Subcutaneous adipose tissue (tissue), 4 donors: ENCODE data around the gene PIH1D1. TPM values are rescaled to one million over a fixed set of nuclear protein-coding genes. Genes with fewer than 3 reads are reported as not detected.

Experiments
- total RNA-seq, 4 donors: library from RNA; depleted of rRNA; stranded (reverse); fragments of >200 nt; gene quantifications; one replicate each; pipeline ENCODE4 v1.1.0, GENCODE V29; 2016
- TF ChIP-seq, protein P1 (sequence below): fragments of 450-650 bp; IDR thresholded peaks from one replicate; pipeline ENCODE4 v1.5.1; 2016; ENCODE audit warnings: low read depth, mild to moderate bottlenecking, control low read depth, antibody characterized with exemption, moderate library complexity

Gene PIH1D1
- total RNA-seq, 4 donors from 2014 or later, result 53.3 to 99.7 (median 83.2) TPM

DNA sequence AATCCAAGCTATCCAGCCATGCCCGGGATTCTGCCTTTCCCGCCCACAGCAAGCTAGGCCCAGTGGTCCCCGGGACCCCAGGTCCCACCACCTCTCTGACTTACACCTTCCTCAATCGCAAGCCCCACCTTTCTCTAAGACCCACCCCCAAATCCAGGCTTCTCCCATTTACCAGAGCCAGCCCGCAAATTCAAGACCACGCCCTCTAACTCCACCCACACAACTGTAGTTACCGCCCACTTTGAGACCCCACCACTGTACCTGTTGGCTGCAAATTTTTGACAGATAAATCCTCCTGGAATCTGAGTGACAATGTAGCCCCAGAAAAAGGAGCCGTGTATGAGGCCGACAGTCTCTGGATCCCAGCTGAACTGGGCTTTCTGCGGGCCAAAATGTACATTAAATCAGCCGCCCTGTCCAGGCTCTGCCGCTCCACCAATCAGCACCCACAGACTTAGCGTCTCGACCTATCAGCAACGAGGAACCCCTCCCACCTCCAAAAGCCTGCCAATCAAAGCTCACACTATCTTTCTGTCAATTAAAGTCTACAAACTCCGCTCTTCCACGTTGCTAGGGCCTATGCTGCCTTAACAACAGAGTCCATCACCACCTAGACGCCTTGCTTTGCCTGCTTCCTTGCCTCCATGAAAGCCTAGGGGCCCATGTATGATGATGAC is 16.6 kb downstream of the PIH1D1 start:
- TF ChIP-seq, protein P1, sequence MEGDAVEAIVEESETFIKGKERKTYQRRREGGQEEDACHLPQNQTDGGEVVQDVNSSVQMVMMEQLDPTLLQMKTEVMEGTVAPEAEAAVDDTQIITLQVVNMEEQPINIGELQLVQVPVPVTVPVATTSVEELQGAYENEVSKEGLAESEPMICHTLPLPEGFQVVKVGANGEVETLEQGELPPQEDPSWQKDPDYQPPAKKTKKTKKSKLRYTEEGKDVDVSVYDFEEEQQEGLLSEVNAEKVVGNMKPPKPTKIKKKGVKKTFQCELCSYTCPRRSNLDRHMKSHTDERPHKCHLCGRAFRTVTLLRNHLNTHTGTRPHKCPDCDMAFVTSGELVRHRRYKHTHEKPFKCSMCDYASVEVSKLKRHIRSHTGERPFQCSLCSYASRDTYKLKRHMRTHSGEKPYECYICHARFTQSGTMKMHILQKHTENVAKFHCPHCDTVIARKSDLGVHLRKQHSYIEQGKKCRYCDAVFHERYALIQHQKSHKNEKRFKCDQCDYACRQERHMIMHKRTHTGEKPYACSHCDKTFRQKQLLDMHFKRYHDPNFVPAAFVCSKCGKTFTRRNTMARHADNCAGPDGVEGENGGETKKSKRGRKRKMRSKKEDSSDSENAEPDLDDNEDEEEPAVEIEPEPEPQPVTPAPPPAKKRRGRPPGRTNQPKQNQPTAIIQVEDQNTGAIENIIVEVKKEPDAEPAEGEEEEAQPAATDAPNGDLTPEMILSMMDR, result no peak

DNA sequence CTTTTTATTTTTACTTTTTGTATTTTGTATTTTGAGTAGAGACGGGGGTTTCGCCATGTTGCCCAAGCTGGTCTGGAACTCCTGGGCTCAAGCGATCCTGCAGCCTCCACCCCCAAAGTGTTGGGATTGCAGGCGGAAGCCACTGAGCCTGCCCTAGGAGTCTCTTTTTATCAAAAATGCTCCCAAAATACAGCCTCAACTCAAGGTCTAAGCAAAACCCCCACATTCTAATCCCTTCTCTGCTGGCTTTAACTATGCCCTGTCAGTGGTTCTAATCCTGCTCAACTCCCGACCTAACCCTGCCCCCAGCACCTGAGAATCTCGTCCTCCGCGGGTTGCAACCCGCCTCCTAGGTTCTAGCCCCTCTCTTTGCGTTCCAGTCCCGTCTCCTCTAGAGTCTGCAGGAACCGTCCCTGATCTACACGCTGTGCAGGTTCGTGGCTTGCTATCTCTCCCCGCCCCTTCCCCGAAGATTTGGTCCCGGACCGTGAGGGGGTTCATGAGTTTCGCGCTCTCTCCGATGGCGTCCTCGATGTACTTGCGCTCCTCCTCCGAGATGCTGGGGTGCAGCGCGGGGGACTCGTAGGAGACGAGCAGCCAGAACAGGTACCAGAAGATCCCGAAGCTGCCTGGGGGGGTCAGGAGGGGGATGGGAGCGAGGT is 18.2 kb downstream of the PIH1D1 start:
- TF ChIP-seq, protein P1, result no peak

DNA sequence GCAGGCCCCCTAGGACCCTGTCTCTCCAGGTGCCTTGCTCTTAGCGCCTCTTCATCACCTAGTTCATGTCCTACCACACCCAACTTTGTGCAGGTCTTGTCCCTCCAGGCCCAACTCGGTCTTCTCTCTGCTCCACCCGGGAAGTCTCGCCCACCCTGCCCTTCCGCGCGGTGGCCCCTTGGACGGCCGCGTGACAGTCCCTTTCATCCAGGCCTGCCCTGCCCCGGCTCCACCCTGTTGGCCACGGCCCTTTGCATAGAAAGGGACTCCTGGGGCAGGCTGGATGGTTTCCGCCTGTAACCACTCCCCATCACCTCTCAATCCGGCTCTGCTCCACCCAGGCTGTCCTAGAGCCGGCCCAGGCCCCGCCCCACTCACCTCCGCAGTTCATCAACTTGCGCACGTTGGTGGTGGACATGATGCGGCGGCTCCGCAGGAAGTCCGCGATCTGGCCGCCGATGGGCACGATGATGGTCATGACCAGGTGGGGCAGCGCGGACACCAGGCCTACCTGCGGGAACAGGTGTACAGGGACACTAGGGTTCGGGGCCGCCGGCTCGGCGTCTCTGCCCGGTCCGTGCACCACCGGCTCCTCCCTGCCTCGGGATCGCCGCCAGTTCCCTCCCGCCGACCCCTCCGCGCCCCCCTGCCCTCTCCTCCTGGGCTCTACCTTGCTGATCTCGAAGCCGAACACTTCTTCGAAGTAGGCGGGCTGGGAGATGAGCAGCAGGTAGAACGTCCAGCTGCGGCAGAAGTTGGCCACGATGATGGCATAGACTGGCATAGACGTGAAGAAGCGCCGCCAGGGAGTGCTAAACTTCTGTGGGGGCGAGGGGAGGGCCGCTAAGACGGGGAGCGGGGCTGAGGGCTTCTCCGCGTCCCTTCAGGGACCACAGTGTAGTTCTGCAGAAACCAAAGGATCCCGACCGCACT is 19.2 kb downstream of the PIH1D1 start:
- TF ChIP-seq, protein P1, result no peak

DNA sequence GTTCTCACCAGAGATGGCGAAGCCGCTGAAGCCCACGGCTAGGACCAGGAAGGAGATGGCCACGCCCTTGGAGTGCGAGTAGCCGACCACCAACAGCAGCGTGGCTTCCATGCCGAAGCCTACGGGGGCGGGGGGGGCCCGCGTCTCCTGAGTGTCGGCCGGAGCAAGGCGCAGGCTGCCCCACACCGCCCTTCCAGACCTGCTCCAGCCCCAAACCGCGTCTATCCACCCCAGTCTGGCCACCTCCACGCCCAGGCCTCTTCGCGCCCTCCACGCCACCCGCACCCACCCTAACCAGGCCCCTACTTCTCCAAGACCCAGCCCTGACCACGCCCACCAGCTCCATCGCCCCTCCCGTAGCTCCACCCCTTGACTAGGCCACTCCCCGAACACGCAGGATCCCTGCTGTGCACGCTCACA is 20.3 kb downstream of the PIH1D1 start:
- TF ChIP-seq, protein P1, result no peak

DNA sequence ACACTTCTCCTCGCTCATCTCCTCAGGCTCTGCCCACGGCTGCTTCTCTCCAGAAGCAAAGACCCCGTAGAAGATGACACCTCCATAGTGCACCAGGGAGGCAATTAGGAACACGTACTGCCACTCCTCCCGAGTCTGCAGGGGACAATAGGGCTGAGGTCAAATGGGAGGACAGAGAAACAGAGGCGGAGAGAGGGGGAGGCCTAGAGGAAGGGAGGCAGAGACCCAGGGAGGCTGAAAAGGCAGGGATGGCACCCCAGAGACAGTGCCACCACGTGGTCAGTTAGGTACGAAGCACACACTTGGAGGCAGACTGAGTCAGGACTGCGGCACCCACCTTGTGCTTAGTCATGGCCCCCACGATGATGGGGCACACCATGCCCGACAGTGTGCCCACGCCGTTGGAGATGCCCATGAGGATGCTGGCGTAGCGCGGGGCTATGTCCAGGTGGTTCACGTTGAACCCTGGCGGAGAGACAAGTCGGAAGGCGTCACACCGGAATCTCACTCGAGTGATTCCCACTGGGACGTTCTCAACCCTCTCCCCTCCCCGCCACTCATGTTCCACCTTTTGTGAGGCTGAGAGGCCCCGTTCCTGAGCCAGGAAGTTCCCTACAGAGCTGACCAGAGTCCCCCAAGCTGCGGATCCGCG is 20.8 kb downstream of the PIH1D1 start:
- TF ChIP-seq, protein P1, result no peak

DNA sequence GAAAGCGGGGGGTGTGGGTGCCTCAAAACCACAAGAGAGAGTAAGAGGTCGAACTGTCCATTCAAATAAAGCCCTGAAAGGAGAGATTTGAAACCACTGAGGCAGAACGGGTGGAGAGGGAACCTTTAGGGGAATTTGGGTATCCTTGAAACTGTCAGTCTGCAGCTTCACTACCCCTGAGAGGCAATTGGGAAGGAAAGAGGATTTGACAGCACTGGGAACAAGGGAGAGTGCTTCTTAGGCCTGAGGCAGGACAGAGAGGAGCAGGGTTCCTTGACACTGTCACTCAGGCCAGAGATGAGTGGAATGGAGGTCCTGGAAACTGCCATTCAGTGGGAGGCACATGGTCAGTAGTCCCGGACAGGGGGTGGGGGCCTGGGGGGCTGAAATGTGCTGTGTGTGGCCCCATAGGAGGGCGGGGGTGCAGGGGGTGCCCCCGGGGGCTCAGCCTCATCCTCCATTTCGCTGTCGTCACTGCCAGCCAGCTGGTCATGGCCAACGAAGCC is 21.4 kb downstream of the PIH1D1 start:
- TF ChIP-seq, protein P1, result no peak
